Hypothalamus (tissue), 51 donors: ENCODE data around the gene CCDC107.
"Not testable (repeated sequence)": the region's sequence is repeated elsewhere in the genome, so short reads cannot be mapped to it uniquely, and the experiment has no call there.

Experiments used
- DNase-seq, 51 donors: peaks; one replicate each; lab custom pipeline; 2025; lab: John Stamatoyannopoulos, UW

The CCDC107 gene, protein sequence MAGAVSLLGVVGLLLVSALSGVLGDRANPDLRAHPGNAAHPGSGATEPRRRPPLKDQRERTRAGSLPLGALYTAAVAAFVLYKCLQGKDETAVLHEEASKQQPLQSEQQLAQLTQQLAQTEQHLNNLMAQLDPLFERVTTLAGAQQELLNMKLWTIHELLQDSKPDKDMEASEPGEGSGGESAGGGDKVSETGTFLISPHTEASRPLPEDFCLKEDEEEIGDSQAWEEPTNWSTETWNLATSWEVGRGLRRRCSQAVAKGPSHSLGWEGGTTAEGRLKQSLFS

DNA sequence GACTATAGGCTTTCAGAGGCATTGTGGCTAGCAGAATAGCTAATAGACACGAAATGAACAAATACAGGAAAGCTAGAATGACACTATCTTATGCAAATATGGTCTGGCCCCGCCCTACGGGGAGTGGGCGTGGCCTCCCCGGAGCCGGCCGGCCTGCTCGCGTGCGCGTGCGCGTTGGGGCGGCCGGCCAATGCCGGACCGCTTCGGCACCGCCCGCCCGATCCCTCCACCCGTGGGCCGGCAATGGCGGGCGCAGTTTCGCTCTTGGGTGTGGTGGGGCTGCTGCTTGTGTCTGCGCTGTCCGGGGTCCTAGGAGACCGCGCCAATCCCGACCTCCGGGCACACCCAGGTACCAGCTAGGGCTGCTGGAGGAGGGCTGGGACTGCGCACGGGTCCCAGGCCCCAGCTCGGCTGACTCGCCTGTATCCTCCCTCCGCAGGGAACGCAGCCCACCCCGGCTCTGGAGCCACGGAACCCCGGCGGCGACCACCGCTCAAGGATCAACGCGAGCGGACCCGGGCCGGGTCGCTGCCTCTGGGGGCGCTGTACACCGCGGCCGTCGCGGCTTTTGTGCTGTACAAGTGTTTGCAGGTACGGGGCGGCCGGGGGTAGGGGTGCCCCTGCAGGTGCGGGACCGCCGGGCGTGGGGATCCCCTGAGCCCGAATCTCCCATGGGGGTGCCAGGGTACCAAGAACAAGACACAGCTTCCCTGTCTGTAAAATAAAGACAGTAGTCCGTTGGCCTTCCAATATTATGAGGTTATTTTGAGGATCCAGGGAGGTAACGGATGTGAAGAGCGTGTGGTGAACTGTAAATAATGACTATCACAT is at the start of gene CCDC107:
Gene CCDC107, plus strand, starts transcription at position 156 of the 831 bp plus-strand sequence. Its CDS starts 88 bp downstream, at position 244.
- peak; percentile 29 to 99 (median 75) for DNase-seq

DNA sequence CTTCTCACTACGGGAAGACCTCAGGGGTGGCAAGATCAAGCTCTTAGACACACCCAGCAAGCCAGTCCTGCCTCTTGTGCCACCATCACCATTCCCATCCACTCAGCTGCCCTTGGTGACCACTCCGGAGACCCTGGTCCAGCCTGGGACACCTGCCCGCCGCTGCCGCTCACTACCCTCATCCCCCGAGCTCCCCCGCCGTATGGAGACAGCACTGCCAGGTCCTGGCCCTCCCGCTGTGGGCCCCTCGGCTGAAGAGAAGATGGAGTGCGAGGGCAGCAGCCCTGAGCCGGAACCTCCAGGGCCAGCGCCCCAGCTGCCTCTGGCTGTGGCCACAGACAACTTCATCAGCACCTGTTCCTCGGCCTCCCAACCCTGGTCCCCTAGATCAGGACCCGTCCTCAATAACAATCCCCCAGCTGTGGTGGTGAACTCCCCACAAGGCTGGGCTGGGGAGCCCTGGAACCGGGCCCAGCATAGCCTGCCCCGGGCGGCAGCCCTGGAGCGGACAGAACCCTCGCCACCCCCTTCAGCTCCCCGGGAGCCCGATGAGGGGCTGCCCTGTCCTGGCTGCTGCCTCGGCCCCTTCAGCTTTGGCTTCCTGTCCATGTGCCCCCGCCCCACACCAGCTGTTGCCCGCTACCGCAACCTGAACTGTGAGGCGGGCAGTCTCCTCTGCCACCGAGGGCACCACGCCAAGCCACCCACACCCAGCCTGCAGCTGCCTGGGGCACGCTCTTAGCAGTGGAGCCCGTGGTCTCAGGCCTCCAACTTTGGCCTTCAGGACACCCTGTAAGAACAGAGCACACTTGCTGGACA is 48.9 kb upstream of the CCDC107 start:
- DNase-seq, result no peak

DNA sequence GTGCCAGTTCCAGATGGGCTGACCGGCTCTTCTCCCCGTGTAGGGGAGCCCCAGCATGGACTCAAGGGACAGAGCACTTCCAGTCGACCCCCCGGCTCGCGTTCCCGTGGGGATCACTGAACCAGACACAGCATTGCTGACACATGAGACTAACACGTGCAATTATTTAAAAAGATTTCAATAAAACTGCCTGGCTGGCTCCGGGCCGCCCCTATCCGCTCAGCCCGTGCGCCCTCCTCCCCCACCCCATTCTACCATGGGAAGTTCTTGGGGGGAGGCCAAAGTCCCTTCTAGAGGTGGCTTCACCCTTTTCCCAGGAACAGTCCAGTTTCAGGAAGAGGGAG is 48.3 kb upstream of the CCDC107 start:
- no peak for DNase-seq

DNA sequence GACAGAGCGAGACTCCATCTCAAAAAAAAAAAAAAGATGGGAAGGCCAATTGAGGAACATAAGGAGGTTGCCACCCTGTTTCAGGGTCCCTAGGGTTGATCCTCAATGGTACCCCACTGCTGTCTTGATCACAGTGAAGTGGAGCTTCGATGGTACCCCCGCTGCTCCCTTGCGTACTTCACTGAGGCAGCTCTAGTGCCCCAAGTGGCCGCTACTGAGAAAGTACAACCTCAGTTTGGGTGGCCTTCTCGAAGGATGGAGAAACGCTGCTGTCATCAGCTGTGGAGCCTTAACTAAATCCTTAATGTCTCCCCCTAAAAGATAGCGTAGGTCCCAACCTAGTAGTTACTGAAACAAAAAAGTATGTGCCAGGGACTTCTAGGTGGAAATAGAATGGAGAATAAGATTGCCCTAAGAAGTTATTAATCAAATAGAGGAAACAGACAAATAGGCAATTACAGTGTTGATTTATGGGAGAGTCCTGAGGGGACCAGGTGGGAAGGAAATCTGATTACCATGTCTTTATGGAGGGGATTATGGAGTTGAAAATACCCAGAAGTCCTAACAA is 46.8 kb upstream of the CCDC107 start:
- peak in 20 of 51 donors; percentile 4 to 68 (median 27) for DNase-seq

DNA sequence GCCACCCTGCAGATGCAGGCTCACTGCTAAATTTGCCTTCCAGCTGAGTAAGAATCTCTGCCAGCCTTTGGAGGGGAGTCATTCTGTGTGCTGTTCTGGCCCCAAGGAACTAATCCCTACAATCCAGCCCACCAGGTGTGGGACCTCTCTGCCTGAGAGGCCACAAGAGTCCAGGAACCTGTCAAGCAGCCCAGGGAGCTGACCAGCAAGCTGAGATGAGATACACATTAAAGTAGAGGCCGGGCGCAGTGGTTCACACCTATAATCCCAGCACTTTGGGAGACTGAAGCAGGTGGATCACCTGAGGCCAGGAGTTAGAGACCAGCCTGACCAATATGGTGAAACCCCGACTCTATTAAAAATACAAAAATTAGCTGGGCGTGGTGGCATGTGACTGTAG is 46.0 kb upstream of the CCDC107 start:
- DNase-seq, result not testable (repeated sequence)

DNA sequence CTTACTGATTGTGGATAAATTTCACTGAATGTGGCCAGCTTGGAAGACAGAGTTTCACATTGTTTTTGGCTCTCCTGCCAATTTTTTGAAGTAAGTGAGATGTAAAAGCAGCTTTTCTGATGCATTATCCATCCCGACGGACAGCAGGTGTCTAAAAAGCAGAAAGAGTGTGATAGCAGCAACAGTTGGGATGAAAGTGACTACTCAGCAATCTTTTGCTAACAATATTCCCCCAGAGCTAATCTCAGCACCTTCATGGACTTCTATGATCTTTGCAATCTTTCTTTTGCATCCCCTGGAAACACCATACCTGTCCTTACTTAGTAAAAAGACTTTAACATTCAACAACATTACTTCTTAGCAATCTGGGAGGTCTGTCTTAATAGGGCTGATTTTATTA is 45.2 kb upstream of the CCDC107 start:
- DNase-seq, result no peak

DNA sequence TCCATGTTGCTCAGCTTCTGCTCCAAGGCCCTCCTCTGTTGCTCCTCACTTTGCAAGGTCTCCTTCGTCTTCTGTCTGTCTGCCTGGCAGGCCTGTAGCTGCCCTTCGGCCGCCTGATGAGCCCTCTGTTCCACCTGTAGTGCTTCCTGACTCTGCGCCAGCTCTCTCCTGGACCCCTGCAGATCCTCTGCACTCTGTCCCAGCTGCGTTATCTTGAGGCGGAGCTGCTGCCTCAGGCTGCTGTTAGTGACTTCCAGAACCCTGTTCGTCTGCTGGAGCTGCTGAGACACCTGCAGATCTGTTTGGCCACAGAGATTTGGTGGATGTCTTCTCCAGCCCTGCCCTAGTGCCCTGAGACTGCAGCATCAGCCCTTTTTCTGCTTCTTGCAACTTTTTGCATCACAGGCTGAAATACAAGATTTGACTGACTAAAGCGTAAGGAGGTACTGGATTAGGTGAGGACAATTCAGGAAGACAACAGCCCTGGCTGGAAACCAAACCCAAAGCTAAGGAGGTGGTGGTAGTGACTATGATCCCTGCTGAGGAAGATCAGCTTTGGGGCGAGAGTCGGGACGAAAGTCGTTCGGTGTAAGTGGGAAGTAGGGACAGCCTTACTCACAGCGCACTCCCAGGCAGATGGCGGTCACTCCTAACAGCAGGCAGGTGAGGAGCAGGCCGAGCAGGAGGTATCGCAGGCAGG is 42.0 kb upstream of the CCDC107 start:
- DNase-seq, result no peak

DNA sequence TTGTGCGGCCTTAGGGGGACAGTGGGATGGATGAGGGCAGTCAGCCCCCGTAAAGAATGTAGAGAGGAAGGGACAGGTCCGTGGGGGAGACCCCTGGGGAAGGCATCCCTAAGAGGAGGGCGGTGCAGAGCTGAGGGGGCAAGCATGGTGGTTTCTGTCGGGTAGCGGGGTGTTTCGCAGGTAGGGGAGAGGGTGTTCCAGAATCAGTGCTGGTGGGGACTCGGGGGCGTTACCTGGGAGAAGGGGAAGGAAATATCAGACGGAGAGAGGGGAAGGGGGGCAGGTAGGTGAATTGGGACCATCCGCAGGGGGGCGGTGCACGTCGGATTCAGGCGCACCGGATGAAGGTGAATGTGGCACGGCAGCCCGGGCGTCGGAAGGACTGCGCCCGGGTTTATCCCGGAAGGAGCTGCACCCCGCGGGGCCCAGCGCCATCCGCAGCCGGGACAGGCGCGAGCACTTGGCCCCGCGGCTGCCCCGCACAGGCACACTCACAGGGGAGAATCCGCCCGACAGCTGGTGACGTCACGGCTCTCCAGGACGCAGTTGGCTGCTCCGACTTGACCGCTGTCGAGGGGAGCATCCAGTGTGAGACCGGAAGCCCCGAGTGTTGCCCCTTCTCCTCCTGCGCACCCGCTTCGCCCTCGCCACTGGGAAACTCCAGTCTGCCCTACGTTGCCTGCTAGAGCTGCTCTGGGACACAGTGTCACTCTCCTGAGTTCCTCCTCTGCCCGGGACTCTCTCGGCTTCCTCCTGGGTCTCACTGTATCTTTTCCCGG is 41.2 kb upstream of the CCDC107 start:
- DNase-seq, result peak in 19 of 51 donors; percentile 8 to 52 (median 28)

DNA sequence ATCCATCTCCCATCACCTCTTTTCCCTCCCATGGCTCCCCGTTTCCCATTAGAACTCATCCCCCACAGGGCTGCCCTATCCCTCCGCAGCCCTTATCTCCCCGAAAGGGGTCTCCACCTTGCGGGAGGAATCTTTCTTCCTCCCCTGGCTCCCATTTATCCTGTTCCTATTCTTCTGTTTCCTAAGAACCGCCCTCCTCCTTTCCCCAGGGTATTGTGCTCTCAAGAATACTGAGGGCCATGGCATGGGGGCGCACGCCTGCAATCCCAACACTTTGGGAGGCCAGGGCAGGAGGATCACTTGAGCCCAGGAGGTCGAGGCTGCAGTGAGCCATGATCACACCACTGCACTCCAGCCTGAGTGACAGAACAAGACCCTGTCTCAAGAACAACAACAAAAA is 40.5 kb upstream of the CCDC107 start:
- DNase-seq, result no peak

DNA sequence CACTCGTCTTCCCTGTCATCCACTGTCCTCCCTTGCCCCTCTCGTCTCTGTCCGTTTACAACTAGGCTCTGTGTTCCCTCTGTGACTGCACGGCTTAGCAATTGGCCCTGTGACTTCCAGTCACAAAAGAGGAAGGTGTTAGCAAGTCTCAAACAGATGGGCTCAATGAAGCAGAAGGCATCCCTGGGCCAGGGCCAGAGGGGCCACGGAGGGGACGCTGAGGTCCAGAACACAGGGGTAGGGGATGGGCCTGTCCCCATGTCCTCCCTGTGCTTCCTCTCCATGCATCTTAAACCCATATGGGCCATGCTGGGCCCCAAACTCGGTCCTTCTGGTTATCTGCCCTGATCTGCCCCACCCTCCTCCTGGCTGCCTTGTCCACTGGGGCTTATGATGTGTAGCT is 39.8 kb upstream of the CCDC107 start, which contains the start of gene CD72:
Gene CD72, minus strand, starts transcription at position 89 of the 403 bp plus-strand sequence. CDS start 110 bp downstream, outside the sequence.
- peak in 1 of 51 donors; percentile 2 for DNase-seq

DNA sequence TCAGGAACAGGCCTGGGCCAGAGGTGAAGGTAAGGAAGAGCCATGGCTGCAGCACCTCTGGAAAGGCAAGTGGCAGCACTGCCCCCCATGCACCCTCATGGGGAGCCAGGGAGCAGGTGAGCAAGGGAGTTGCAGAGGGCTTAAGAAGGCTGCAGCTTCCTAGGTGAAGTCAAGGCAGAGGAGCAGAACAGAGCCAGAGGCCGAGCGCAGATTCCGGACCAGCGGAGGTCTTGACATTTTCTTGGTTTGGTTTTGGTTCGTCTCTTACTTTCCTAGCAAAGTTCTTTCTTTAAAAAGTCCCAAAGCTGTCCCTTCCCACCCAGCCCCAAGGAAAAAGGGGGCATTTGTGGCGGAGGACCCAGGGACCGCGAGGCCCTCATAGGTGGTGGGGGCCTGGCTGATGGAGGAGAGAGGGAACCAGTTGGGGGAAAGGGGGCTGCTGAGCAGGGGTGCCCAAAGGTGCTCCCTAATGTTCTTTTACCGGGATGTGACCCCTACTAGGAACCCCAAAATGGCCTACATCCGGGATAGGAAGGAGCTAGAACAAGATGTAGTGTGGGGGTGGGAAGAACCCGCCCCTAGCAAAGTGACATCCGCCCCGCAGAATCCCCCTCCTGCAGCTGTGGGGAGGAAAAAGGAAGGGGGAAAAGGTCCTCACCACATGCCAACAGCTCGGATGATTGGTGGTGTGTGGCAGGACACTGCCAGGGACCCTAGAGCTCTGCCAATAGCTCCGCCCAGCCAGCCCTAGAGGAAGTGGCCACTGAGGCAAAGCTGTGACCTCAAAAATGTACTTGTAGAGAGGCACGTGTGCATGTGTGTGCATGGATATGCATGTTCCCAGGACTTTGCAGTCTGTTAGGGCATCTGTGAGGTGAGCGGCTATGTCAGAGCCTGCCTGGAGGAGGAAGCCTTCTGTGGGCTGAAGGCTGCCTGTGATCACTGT is 39.0 kb upstream of the CCDC107 start:
- DNase-seq, result no peak

DNA sequence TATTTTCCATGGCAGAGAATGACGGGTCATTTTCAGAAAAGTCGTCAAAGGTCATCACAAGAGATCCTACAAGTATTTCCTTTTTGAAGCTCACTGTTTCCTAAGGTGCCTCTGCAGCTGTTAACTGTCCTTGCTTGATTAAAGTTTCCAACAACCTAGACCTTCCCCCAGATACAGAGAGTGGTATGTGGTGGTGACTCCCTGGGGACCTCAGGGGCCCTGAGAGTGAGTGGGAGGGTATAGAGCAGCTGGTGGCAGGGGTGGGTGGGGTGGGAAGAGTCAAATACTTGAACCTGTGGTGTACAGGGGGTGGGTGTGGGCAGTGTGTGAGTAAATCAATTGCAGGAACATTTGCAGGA is 38.3 kb upstream of the CCDC107 start:
- DNase-seq, result no peak

DNA sequence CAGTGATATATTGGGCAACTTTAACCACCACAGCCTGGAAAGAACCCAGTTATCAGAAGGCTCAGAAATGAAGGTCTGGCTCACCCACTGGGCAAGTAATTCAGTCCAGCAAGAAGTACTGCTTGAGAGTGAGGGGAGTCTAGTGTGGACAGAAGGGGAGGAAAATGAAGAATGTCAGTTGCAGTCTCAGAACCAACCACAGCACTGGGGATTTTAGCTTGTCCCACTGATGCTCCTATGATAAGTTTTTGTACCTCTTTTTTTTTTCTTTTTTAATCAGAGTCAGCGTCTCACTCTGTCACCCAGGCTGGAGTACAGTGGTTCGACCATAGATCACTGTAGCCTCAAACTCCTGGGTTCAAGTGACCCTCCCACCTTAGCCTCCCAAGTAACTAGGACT is 30.5 kb upstream of the CCDC107 start:
- no peak for DNase-seq

DNA sequence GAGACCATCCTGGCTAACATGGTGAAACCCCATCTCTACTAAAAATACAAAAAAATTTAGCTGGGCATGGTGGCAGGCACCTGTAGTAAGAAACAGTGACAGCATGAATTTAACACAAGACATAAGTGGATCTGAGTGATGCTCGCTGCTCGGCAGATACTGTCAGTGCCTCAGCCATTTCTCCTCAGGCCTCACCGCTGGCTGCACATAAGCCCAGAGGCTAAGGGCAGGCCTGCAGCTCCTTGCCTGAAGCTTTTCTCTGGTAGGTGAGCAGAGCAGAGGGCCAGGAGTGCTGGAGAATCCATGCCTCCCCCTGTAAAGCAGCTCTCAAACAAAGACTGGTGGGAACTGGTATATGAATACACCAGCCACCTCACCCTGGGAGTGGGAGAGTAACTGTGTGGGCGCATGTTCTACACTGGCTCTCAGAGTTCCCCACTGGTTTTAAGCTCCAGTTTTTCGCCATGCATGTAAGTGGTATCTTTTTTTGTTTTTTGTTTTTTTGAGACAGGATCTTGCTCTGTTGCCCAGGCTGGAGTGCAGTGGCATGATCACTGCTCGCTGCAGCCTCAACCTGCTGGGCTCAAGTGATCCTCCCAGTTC is 29.6 kb upstream of the CCDC107 start:
- DNase-seq, result no peak

DNA sequence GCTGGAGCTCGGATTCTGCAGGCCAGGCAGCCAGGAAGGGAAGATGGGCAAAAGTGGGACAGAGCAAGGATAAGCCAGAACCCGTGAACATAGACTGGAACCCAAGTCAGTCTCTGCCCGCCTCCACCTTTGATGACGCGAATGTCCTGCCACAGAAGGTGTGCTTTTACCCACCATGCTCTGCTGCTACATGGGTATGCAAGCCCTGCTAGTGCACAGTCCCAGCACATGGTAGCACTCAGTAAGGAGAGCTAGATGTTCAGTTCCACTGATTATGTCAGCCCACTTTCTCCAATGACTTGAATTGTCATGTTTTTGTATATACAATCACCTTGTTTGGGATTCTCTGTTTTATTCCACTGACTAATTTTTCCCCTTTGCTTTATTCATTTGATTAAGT is 28.5 kb upstream of the CCDC107 start:
- no peak for DNase-seq

DNA sequence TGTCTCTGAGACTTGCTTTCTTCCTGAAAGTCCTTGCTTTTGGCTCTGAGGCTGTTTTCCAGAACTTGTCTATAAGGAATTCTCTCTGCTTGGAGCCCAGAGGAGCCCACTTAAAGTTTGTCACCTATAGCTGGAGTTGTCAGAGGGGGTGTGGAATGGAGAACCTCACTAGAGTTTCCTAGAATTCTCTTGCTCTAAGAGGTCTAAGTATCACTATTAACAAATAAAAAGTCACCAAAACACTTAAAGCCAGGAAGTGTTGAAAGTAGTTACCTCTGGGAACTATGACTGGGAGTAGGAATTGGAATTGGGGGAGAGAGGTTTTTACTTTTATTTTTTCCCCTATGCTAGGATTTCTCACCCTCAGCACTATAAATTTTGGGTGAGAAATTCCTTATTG is 22.4 kb upstream of the CCDC107 start:
- no peak for DNase-seq

DNA sequence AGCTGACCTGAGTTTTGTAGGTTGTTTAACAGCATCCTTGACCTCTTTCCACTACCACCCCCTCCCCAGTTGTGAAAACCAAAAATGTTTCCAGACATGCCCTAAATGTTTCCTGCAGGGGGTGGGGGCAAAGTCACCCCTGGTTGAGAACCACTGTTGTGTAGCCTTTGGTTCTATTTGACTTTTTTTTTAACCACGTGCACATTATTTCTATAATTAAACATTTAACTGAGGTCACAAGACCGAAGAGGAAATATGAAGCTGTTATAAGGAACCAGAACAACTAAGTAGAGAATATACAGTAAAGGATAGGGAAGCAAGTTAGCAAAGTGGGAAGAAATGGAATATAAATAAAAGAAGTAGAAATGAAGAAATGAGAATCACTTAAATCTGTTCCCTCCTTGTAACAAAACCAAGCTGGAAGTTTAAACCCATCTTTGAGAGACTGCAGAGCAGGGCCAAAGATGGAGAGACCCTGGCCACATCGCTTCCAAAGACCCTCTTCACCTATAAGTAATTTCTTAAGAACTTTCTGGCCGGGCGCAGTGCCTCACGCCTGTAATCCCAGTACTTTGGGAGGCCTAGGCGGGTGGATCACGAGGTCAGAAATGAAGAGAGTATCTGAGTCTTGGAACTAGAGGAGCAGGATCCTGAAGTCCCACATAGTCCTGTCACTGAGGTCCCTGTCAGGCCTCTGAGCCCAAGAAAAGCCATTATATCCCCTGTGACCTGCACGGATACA is 21.8 kb upstream of the CCDC107 start:
- DNase-seq, result no peak
